Middle frontal gyrus (tissue), 1 donor: ENCODE data around the gene IP6K3.

Experiments used
- DNase-seq: peaks from one replicate; pipeline ENCODE4 v3.0.0-alpha.2; 2015; ENCODE audit warnings: low spot score; ENCODE audit errors: extremely low spot score

Gene IP6K3, protein sequence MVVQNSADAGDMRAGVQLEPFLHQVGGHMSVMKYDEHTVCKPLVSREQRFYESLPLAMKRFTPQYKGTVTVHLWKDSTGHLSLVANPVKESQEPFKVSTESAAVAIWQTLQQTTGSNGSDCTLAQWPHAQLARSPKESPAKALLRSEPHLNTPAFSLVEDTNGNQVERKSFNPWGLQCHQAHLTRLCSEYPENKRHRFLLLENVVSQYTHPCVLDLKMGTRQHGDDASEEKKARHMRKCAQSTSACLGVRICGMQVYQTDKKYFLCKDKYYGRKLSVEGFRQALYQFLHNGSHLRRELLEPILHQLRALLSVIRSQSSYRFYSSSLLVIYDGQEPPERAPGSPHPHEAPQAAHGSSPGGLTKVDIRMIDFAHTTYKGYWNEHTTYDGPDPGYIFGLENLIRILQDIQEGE

DNA sequence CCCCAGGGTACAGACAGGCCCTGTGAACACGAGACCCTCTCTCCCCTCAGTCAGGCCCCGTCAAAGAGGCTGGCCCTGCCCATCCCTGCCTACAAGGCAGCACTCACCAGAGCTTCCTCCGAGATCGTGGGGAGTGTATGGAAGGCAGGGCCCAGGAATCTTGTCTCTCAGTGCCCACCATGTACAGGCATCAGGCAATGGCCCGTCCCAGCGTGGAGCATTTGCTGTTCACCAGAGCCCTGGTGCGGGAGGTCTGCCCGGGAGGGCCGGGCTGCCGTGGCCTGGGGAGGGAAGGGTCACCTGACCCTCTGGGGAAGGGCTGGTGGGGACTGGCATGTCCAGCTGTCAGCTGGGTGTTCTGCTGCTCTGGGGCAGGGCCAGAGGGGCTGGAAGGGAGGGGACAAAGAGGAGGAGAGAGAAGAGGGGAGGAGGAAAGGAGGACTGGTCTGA, at the start of gene IP6K3:
Gene IP6K3, minus strand, starts transcription at position 255 of the 450 bp plus-strand sequence. CDS start 11,429 bp downstream, outside the sequence.
- DNase-seq, result peak; percentile 14

DNA sequence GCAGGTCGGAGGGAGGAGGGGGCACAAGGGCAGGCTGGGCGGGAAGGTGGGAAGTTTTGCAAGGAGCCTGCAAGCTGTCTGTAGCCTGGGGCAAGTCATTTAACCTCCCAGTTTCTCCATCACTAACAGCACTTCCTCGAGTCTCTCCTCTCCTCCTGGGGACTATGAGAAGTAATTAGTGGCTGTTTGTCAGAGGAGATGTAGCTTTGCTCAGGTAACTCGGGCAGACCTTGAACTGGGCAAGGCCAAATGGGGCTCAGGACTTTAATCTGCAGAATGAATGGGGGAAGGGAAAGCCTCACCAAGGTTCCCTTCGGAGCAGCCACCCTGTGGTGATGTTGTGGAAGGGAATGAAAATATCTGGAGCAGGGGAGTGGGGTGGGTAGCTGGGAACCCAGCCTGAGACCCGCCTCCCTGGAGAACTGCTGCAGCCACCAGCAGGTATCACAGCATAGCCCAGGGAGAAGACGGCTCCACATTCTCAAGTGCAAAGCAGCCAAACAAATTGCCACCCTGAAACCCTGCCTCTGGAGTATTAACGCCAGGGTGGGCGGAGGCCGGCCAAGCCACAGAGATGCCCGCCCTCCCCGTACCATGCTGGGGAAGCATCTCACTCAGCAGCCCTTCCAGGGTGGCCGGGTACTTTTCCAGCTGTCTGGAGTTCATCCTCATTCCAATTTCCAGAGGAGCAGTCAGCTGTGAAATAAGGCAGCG, 48.4 kb upstream of the IP6K3 start:
- DNase-seq, result no peak

DNA sequence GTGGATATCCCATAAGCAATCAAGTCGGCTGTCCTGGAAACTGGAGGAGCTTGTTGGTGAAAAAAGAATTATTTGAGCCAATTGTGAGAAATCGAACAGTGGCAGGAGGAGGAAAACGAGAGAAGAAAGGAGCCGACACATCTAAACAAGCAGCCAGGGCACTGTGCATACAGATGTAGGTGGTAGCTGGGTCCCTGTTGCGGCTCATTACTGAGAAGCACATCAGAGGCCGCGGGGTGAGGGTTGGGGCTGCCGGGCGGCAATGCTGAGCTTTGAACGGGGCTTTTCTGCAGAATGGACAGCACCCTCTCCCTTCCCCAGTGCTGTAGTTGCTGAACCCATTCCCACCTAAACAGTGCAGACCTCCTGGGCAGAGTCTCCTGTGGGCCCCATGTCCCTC, 46.3 kb upstream of the IP6K3 start:
- no peak for DNase-seq

DNA sequence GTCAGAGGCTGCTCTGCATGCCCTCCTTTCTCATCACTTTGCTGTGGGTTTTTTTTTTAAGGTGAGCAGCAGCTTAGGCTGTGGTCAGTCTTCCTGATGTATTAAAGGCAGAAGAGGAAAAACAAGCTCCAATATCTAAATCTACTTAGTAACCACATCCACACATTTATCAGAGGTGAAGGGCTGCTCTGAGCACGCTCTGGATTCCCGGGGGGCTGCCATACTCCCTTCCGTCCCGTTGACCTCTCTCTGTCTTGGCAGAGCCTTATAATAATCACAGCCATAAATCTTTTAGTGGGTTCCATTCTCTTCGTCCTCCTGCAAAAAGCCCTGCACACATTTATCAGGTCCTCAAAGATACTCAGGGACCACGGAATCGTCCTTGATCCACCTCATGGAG, 44.9 kb upstream of the IP6K3 start:
- DNase-seq, result no peak

DNA sequence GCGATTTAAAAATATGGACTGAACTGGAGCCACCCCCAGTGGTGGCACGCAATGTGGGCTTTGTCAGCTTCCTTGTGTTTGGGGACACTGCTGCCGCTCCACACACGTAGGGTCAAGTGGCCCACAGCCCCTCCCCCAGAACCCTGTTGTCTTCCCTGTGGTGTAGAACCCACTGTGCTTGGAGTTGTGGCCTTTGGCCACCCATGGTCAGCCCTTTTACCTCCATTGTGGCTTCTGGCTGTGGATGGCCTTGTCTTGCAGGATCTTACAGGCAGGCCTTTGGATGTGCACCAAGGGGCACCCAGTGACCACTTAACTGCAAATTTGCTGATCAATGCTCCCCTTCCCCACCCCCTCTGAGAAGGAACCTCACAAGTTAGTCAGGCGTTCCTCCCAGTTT, 44.2 kb upstream of the IP6K3 start:
- DNase-seq, result no peak

DNA sequence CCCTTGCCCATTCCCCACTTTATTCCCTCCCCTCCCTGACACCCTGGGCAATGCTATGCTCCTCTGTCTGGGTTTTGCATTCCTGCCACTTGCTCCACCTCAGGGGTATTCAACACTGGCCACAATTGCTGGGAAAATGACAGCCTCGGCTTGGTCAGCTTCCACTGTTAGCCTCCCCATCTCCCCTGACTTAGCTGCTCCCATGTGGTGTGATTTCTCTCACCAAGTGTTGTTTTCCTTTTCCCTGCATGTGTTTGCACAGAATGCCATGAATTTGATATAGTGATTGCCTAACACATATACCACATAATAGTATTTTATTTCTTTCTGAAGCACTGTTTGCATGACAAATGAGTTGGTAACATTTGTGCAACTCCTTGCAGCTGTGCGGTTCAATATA, 43.7 kb upstream of the IP6K3 start:
- DNase-seq, result no peak

DNA sequence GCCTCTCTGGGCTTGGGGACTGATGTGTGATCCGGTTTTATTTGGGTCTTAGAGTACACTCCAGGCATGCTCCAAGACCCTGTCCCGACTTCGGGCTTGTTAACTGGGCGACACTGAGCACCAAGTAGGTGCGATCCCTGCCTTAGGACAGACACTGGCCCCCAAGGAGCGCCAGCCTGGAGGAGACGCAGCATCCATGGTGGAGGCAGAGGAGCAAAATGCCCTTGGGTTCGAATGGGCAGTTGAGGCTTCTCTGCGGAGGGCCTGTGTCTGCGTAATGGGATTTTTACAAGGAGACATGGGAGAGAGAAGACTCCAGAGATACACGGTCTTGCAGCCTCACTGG, 42.8 kb upstream of the IP6K3 start:
- no peak for DNase-seq

DNA sequence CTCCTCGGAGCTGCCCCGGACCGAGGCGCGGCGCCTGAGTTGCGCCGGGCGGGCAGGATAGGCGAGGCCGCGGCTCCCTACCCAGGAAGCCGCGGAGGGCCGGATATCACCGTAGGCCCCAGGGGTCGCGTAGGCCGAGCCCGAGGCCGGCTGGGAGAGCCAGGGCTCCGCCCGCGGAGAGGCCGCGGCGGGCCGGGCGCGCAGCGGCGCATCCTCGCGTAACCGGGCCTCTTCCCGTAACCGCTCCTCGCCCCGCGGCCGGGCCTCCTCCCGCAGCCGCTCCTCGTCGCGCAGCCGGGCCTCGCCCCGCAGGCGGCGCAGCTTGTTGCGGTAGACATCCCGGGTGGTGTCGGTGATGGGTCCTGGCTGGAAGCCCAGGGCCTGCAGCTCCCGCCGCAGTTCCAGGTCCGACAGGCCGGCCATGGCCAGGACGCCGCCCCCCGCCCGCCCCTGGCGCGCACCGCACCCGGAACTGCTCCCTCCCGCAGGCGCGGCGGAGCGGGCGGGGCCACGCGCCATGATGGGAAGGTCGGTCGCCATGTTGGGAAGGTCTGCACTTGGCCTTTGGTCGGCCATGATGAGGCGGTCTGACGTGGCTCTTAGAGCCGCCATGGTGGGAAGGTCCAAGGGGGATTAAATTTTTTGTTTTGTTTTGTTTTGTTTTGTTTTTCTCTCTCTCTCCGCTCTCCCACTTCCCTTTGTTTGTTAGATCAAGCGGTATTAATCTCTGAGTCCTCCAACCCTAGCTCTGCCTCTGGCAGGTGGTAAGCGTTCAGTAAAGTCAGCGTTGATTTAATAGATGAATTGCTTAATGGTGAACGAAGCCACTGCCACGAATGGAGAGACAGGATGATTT, 42.2 kb upstream of the IP6K3 start, which contains the start of gene LEMD2:
Gene LEMD2, minus strand, starts transcription at position 437 of the 856 bp plus-strand sequence. Its CDS starts 14 bp downstream, at position 423.
- DNase-seq, result peak; percentile 85

DNA sequence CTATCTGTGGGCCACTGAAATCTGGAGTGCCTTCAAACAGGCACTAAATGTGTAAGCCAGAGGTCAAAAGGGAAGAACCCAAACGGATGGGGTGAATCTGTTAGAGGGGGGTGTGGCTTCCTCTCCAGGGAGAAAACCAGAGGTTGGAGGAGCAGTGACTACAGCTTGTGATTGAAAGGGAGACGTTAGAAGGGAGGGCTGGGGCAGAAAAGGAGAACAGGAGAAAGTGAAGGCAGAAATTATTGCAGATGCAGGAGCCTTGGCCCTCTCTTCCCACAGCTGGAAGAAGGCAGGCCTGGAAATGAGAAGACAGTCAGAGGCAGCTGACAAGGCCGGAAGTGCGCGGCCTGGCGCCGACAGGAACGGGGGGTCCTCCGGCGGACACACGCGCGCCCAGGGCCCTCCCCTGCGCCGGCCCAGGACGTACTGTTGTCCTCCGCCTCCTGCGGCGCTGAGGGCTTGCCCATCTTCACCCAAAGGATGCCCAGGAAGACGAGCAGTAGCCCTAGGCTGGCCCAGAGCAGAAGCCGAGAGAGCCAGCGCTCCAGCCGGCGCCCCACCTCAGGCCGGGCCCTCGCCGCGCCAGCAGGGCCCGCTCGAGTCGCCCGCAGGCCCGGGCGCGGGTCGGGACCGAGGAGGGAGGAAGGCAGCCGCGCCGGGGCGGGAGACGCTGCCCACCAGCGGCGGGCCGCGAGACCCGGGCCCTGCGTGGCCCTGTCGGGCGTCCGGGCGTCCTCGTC, 41.4 kb upstream of the IP6K3 start:
- no peak for DNase-seq

DNA sequence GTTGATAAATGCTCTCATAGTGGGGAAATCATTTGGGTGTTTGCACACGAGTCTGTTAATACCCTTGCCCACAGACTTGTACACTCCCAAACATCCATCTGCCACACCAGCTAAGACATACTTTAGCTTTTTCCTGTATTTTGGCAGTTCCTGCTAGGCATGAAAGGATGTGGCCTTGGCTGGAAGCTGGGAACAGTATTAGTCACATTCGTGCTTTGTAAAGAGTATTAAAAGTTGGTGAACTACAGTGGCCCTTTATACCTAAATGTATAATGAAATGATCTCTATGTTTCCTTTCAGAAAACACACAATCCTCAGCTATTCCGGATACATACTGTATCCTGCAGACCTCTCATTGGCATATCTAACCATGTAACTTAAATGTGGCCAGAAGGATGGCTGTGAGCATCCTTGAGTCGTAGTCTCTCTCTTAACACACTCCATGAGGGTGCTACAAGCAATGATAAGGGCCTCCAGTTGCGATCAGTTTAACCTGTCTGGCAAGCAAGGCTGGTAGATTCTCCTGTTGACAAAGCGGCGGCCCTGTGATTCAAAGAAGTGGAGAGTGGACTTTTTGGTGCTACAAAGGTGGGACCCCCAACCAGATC, 40.7 kb upstream of the IP6K3 start:
- DNase-seq, result no peak

DNA sequence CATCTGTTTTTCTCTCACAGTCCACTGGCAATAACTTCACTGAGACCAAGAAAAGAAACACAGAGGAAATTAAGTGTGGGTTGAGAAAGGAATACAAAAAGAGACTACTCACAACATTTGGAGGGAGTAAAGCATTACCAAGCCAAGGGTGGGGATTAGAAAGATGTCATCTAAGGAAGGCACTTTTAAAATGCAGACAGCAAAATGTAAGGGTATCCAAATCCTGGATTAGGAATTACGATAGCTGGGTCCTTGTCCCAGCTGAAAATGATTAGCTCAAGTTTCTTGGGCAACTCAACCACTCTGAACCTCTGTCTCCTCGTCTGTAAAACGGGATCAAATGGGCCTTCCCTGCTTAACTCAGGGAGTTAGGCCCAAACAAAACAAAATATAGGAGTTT, 40.0 kb upstream of the IP6K3 start:
- DNase-seq, result no peak

DNA sequence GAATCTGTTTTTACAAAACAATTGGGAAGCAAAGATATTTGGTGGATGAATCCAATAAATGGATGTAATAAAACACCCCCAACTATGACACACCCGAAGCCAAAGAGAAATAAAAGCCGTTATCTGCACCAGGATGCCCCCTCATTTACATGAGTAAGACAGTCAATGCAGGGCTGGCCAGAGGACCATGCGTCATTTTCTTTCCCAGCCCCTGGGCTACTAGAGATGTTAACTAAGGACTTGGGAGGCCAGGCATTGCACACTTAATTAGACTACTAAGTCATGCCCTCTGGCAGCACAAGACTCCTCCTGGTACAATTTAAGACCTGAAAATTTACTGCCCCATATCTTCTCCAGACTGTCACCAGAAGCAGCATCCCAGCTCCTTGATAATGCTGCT, 39.1 kb upstream of the IP6K3 start:
- DNase-seq, result no peak

DNA sequence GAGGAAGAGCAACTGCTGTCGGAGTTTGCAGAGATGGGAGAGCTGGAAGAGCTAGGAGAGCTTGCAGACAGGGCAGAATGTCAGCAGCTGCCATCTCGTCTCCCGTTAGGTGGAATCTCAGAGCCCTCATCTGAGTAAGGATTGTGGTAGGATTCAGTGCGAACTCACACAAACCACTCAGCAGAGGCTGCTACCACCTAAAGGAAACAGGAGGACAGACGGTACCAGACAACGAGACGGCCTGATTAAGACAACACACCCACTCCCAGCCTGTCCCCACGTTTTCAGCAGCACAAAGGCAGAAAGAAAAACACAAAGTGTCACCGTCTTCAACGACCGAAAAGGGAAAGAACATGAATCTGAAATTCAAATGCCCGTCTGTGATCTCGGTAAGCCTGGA, 38.1 kb upstream of the IP6K3 start:
- DNase-seq, result peak; percentile 36

DNA sequence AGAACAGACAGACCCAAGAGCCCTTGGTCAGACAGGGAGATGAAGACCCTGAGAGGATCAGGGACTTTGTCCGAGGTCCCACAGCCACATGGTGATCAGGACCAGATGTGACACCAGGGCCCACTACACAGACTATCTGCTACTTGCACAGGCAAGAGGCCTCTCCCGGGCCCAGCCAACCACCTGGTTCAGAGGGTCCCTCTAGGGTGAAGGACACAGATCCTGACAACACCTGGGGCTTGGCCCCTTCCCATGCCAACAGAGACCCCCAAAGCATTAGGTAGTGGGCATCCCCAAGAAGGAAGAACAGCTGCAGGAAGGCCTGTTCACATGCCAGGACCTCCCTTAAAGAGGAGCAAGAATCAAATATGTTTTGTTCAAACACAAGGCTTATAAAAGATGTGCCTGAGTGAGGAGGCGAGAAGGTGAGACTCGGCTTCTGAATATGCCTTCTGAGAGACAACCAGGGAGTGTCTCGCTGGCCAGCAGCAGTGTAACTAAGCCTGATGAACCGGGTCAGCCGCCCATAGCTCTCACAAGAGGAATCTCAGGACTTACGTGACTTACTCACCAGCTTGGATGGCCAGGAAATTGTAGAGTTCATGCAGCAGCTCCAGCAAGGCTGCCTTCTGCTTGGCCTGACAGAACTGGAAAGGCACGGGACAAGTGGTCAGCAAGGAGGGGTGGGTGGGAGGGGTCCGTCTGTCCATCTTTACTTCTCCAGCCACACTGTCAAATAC, 37.2 kb upstream of the IP6K3 start:
- DNase-seq, result no peak

DNA sequence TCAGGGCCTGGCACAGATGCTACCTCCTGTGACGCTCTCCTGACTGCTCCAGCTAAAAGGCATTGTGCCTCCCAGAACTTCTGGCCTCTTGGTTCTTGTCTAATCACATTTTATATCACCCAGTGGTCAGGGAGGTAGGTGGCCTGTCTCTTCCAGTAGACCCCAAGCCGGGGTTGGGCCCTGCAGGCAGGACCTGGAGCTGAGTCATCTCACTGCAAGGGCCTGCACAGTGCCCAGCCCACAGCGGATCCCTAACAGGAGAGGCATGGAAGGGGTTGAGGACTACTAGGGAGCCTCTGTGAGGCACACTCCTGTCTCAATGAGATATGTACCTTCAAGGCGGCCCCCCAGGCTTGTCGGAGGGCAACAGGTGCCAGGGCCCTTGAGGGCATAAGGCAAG, 35.9 kb upstream of the IP6K3 start:
- no peak for DNase-seq

DNA sequence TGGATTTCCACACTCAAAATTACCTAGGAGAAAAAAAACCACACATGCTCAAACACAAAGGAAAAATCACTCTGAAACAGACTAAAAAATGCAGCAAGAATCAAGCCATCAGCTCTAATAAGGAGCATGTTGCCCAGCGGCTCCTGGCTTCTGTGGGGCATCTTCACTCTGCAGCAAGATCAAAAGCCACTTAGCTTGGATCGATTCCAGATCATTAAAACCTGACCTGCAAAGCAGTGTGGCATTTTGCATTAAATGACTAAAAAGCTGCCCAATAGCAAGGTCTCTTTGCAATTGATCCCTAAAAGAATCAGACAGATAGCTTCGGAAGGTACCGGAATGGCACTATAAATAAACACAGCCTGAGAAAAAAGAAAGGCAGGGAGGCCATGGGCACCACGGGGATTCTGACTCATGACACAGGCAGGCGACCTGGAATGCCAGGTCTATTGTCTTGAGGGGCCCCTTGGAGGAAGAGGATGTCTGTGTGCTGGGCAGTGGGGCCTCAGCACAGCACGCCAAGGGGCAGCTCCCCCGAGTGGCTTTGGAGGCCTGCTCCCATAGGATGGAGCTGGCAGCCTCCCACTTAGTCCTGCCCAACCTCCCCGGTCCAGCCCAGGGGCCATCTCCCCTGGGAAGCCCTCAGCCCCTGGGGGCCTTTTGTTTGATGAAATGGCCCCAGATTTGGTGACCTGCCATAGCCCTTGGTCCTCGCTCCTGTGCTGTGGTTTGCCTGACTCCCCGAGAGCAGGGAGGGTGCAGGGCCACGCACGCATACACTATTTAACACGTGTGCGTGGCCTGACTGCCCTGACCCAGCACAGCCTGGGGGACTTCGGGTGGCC, 34.6 kb upstream of the IP6K3 start:
- no peak for DNase-seq

DNA sequence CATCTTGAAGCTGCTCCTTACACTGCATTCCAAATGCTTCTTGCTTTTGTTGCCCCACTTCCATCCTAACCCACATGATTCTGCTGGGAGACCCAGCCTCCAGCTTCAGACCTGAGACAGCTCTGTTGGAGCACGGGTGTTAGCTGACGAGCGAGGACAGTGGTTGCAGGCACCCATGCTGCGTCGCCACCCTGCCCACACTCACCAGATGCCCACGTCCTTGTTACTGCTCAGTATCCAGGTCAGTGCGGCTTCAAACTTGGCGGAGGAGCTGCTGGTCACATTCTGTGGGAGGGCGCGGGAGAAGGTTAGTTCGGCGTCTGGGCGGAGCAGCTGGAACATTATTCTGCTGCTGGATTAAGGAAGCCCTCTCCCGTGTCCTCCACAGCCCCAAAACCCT, 33.2 kb upstream of the IP6K3 start:
- DNase-seq, result peak; percentile 17

DNA sequence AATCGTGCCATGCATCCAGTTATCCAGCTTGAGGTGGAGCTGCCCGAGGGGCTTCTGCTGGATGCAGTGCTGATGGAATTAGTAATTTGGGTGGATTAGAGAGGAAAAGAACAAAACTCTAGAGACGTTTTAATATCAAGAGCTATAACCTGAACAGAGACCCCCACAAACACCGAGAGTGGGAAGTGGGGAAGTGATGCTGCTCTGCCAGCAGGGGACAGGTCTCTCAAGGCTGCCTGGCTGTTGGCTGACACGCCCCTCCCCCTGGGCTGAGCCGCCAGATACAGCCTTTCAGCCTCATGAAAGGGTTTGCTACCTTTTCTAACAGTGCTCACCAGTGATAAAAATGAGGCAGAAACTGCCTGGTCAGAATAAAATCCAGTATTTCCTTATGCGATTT, 32.6 kb upstream of the IP6K3 start:
- no peak for DNase-seq
